ENCODE results near the gene ANAPC10. TPM values are rescaled to one million over a fixed set of nuclear protein-coding genes. Genes with fewer than 3 reads are reported as not detected.

Gene ANAPC10
- polyA plus RNA-seq, 2 of the 4 experiments (the other 2 are of a cell fraction): 16.4 to 33.8 TPM

DNA sequence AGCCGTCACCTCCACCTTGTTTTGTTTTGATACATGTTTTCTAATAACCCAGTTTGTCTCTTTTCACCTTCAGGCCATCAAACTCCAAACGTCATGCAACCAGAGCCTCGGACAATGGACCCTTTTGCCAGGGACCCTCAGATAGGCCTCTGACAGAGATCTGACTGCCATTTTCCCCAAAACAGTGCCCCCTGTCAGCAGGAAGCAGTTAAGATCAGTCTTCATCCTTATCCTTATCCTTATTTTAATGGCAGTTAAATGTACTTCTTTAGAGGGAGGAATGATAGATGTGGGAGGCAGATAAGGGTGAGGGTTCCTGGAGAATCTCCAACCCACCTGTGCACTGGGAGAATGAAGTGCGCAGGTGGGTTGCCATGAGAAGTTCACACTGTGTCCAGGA, 135.7 kb downstream of the ANAPC10 start:
- no peak for DNase-seq (ENCODE audit: low read depth in 1 of 2, low spot score in 1 of 2)
- Histone ChIP-seq H3K9me3 (no peaks in the 10 kb centered on the region), H3K27ac (no peak overlapping the region), H3K4me3 (no peak overlapping the region), H3K4me1 (no peaks in the 10 kb centered on the region), H3K4me2 (no peak overlapping the region)
- ChIA-PET POLR2A (no interaction called here), CTCF (no interaction called here)
- no peak for FAIRE-seq
- no peak for ATAC-seq
- WGBS (ENCODE audit: missing lambda C conversion rate): 53% methylated on average over 4 of the region's 4 CpGs
- TF ChIP-seq GATA3 (IDR thresholded peaks at IDR 0.05; ENCODE audit: borderline replicate concordance) (no peak), HEYL (CRISPR knock-in tag; IDR thresholded peaks at IDR 0.05) (no peak), SREBF2 (IDR thresholded peaks at IDR 0.05) (no peak), POLR2AphosphoS2 (conservative IDR thresholded peaks at IDR 0.05; ENCODE audit: low read length) (no peak)

DNA sequence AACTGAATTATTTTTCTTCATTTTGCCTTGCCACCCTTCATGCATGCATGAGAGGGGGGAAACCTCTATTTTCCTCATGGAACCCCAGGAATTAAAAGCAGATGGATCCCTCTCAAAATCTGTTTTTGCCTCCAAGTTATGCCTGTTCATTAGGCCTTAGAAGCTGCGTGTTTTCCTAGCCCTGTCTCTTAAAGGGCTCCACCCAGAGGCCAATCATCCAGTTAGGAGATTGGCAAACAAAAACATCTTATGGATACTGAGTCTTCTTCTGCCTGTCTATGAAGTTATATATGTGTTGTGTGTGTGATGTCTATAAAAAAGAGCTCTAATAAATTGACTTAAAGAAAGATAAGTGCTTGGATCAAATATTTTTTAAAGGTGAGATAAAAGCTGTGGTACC, 142.9 kb downstream of the ANAPC10 start:
- no peak overlapping the region for H3K4me2 ChIP-seq
- ChIA-PET CTCF (no interaction called here), POLR2A (no interaction called here)
- ATAC-seq (no peak), DNase-seq (ENCODE audit: low read depth in 1 of 2, low spot score in 1 of 2) (no peak), FAIRE-seq (no peak)
- H3K27ac ChIP-seq: no peak overlapping the region
- TF ChIP-seq, protein P1, sequence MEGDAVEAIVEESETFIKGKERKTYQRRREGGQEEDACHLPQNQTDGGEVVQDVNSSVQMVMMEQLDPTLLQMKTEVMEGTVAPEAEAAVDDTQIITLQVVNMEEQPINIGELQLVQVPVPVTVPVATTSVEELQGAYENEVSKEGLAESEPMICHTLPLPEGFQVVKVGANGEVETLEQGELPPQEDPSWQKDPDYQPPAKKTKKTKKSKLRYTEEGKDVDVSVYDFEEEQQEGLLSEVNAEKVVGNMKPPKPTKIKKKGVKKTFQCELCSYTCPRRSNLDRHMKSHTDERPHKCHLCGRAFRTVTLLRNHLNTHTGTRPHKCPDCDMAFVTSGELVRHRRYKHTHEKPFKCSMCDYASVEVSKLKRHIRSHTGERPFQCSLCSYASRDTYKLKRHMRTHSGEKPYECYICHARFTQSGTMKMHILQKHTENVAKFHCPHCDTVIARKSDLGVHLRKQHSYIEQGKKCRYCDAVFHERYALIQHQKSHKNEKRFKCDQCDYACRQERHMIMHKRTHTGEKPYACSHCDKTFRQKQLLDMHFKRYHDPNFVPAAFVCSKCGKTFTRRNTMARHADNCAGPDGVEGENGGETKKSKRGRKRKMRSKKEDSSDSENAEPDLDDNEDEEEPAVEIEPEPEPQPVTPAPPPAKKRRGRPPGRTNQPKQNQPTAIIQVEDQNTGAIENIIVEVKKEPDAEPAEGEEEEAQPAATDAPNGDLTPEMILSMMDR (IDR thresholded peaks at IDR 0.05): no peak
- TF ChIP-seq FOSL2 (IDR thresholded peaks at IDR 0.05): no peak
- no peak for TF ChIP-seq FOSL2 (CRISPR knock-in tag; IDR thresholded peaks at IDR 0.05)
- TF ChIP-seq HOXB5 (CRISPR knock-in tag; IDR thresholded peaks at IDR 0.05): no peak
- no peak for TF ChIP-seq SMC3 (IDR thresholded peaks at IDR 0.05)
- TF ChIP-seq RARB (CRISPR knock-in tag; IDR thresholded peaks at IDR 0.05): no peak
- TF ChIP-seq HOXB13 (CRISPR knock-in tag; IDR thresholded peaks at IDR 0.05; ENCODE audit: low read depth): no peak
- TF ChIP-seq, protein P2, sequence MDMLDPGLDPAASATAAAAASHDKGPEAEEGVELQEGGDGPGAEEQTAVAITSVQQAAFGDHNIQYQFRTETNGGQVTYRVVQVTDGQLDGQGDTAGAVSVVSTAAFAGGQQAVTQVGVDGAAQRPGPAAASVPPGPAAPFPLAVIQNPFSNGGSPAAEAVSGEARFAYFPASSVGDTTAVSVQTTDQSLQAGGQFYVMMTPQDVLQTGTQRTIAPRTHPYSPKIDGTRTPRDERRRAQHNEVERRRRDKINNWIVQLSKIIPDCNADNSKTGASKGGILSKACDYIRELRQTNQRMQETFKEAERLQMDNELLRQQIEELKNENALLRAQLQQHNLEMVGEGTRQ (IDR thresholded peaks at IDR 0.05): no peak
- TF ChIP-seq, protein P3, sequence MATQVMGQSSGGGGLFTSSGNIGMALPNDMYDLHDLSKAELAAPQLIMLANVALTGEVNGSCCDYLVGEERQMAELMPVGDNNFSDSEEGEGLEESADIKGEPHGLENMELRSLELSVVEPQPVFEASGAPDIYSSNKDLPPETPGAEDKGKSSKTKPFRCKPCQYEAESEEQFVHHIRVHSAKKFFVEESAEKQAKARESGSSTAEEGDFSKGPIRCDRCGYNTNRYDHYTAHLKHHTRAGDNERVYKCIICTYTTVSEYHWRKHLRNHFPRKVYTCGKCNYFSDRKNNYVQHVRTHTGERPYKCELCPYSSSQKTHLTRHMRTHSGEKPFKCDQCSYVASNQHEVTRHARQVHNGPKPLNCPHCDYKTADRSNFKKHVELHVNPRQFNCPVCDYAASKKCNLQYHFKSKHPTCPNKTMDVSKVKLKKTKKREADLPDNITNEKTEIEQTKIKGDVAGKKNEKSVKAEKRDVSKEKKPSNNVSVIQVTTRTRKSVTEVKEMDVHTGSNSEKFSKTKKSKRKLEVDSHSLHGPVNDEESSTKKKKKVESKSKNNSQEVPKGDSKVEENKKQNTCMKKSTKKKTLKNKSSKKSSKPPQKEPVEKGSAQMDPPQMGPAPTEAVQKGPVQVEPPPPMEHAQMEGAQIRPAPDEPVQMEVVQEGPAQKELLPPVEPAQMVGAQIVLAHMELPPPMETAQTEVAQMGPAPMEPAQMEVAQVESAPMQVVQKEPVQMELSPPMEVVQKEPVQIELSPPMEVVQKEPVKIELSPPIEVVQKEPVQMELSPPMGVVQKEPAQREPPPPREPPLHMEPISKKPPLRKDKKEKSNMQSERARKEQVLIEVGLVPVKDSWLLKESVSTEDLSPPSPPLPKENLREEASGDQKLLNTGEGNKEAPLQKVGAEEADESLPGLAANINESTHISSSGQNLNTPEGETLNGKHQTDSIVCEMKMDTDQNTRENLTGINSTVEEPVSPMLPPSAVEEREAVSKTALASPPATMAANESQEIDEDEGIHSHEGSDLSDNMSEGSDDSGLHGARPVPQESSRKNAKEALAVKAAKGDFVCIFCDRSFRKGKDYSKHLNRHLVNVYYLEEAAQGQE (IDR thresholded peaks at IDR 0.05): no peak
- no peak for TF ChIP-seq FOXS1 (CRISPR knock-in tag; IDR thresholded peaks at IDR 0.05)
- TF ChIP-seq, protein P4, sequence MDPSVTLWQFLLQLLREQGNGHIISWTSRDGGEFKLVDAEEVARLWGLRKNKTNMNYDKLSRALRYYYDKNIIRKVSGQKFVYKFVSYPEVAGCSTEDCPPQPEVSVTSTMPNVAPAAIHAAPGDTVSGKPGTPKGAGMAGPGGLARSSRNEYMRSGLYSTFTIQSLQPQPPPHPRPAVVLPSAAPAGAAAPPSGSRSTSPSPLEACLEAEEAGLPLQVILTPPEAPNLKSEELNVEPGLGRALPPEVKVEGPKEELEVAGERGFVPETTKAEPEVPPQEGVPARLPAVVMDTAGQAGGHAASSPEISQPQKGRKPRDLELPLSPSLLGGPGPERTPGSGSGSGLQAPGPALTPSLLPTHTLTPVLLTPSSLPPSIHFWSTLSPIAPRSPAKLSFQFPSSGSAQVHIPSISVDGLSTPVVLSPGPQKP (IDR thresholded peaks at IDR 0.05; ENCODE audit: low read depth, low read length): no peak
- no peak for TF ChIP-seq NPAS2 (CRISPR knock-in tag; IDR thresholded peaks at IDR 0.05; ENCODE audit: borderline replicate concordance)
- TF ChIP-seq, protein P5, sequence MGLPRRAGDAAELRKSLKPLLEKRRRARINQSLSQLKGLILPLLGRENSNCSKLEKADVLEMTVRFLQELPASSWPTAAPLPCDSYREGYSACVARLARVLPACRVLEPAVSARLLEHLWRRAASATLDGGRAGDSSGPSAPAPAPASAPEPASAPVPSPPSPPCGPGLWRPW (IDR thresholded peaks at IDR 0.05): no peak
- no peak for TF ChIP-seq KDM1A (IDR thresholded peaks at IDR 0.05; ENCODE audit: low read depth)
- TF ChIP-seq JUNB (IDR thresholded peaks at IDR 0.05): no peak
- no peak for TF ChIP-seq RAD21 (conservative IDR thresholded peaks at IDR 0.05 in 1 of 2, IDR thresholded peaks at IDR 0.05 in 1 of 2)
- TF ChIP-seq, protein P6, sequence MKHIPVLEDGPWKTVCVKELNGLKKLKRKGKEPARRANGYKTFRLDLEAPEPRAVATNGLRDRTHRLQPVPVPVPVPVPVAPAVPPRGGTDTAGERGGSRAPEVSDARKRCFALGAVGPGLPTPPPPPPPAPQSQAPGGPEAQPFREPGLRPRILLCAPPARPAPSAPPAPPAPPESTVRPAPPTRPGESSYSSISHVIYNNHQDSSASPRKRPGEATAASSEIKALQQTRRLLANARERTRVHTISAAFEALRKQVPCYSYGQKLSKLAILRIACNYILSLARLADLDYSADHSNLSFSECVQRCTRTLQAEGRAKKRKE (CRISPR knock-in tag; IDR thresholded peaks at IDR 0.05; ENCODE audit: low read depth): no peak
- TF ChIP-seq, protein P7, sequence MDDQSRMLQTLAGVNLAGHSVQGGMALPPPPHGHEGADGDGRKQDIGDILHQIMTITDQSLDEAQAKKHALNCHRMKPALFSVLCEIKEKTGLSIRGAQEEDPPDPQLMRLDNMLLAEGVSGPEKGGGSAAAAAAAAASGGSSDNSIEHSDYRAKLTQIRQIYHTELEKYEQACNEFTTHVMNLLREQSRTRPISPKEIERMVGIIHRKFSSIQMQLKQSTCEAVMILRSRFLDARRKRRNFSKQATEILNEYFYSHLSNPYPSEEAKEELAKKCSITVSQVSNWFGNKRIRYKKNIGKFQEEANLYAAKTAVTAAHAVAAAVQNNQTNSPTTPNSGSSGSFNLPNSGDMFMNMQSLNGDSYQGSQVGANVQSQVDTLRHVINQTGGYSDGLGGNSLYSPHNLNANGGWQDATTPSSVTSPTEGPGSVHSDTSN (IDR thresholded peaks at IDR 0.05): no peak
- no peak for TF ChIP-seq HEYL (CRISPR knock-in tag; IDR thresholded peaks at IDR 0.05)
- TF ChIP-seq PHF8 (IDR thresholded peaks at IDR 0.05; ENCODE audit: borderline replicate concordance, low read depth): no peak
- 20% methylated on average over 1 of the region's 1 CpG for whole genome bisulfite sequencing (ENCODE audit: missing lambda C conversion rate)
- no peaks in the 10 kb centered on the region for H3K4me1 ChIP-seq
- H3K9me3 ChIP-seq: no peaks in the 10 kb centered on the region
- H3K4me3 ChIP-seq: no peak overlapping the region
